ENCODE measurements around the gene MEF2D.

DNA sequence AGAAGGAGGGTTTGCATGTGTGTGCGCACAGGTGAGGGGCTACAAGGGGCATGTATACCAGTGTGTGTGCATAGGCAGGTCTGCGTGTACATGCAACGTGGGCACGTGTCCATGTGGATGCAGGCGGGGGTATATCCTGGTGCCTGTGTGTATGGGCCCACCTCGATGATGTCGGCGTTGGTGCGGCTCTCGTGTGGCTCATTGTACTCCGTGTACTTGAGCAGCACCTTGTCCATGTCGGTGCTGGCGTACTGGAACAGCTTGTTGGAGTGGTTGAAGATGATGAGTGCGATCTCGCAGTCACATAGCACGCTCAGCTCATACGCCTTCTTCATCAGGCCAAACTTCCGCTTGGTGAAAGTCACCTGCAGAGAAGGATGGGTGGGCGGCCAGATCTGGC is 18.3 kb downstream of the MEF2D start:
- TF ChIP-seq, protein P1, sequence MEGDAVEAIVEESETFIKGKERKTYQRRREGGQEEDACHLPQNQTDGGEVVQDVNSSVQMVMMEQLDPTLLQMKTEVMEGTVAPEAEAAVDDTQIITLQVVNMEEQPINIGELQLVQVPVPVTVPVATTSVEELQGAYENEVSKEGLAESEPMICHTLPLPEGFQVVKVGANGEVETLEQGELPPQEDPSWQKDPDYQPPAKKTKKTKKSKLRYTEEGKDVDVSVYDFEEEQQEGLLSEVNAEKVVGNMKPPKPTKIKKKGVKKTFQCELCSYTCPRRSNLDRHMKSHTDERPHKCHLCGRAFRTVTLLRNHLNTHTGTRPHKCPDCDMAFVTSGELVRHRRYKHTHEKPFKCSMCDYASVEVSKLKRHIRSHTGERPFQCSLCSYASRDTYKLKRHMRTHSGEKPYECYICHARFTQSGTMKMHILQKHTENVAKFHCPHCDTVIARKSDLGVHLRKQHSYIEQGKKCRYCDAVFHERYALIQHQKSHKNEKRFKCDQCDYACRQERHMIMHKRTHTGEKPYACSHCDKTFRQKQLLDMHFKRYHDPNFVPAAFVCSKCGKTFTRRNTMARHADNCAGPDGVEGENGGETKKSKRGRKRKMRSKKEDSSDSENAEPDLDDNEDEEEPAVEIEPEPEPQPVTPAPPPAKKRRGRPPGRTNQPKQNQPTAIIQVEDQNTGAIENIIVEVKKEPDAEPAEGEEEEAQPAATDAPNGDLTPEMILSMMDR (optimal IDR thresholded peaks at IDR 0.05 in 1 of 3, IDR thresholded peaks at IDR 0.05 in 1 of 3, conservative IDR thresholded peaks at IDR 0.05 in 1 of 3; ENCODE audit: extremely low read depth in 1 of 3, insufficient read depth in 2 of 3, low read length in 3 of 3), result no peak
- no peak for TF ChIP-seq EZH2 (IDR thresholded peaks at IDR 0.05; ENCODE audit: low read length)

Measured in keratinocyte (primary cell).